D721Med (cell line): ENCODE measurements around the gene TEX22.

Source experiments
- DNase-seq: peaks from one replicate; pipeline ENCODE4 v3.0.0; 2011; ENCODE audit warnings: low spot score; ENCODE audit not compliant: insufficient read length
- FAIRE-seq: peaks from 2 replicates; lab custom pipeline; 2011; peaks lifted over from hg19 to GRCh38; lab: Jason Lieb, UNC
- TF ChIP-seq, protein P1 (sequence below): IDR thresholded peaks from 2 replicates; pipeline ENCODE4 v1.5.1; 2012; ENCODE audit warnings: mild to moderate bottlenecking, control low read depth; ENCODE audit not compliant: insufficient read depth; ENCODE audit errors: missing control alignments

TEX22 gene, protein sequence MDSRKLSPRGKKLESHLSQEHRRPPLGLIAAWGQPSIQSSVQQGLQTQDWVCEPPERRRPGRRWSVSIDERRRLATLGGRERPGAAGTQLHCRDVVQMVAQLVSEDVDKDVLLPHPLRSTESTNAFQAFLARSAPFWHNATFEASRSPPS

DNA sequence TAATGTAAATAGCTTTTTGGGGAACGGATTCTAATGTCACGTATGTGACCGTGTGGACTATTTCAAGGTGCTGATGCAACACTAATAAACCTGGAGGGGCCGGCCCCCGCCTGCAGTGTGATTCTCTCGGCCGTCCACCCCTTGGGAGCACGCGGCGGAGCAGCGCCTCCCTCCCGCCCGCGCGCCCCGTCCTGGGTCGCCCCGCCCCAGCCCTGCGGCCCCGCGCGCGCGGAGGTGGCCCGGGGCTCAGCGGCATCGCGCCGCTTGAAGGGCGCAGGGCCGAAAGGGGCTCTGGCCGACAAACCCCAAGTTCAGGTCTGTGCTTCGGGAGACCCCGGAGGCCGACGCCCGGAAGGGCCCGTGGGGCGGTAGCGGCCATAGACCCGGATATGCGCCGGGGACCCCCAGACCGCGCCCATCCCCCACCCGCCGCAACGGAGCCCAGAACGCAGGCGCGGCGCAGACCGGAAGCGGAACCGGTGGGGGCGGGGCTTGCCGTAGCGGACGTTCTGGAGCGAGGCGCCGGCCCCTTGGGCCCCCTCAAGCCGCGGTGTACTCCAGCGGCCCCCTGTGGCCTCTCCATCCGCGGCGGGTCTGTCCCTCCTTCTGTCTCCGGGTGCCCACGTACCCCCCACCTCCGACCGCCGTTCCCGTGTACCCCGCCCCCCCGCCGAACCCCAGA is at the start of gene TEX22:
TEX22 (plus strand) TSS at position 495 of the 682 bp plus-strand sequence. CDS start 803 bp downstream, outside the sequence.
- TF ChIP-seq, protein P1, sequence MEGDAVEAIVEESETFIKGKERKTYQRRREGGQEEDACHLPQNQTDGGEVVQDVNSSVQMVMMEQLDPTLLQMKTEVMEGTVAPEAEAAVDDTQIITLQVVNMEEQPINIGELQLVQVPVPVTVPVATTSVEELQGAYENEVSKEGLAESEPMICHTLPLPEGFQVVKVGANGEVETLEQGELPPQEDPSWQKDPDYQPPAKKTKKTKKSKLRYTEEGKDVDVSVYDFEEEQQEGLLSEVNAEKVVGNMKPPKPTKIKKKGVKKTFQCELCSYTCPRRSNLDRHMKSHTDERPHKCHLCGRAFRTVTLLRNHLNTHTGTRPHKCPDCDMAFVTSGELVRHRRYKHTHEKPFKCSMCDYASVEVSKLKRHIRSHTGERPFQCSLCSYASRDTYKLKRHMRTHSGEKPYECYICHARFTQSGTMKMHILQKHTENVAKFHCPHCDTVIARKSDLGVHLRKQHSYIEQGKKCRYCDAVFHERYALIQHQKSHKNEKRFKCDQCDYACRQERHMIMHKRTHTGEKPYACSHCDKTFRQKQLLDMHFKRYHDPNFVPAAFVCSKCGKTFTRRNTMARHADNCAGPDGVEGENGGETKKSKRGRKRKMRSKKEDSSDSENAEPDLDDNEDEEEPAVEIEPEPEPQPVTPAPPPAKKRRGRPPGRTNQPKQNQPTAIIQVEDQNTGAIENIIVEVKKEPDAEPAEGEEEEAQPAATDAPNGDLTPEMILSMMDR = no peak
- DNase-seq (peak; percentile 90), FAIRE-seq (no peak)

DNA sequence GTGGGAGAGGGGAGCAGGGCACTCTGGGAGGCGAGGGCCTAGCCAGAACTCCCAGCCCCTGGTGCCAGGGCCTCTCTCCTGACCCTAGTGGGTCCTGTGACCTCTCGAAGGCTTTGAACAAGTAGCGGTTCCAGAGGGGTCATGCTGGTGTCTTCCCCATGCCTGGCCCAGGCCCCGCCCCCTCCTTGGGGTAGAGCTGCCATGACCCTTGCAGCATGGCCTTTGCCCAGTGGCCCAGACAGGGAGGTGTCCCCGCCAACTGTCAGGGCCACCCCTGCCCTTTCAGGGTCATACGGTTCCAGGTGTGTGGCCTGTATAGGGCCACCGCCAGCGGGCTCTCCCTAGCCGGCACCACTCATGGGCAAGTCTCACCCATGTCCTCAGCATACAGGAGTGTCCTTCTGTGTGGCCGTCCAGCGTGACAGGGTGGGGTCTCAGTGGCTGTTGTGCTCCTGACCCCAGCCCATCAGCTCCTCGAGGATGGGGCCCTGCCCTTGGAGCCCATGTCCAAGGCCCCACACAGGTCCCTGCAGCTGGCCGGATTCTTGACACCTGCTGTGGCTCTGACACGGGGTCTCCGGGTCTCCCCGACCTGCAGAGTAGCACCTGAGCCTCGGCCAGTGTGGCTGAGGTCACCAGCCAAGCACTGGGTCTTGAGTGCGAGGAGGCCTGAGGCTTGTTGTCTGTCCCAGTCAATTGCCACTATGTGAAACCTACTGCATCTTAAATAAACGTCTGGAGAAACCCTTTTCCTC is 49.2 kb upstream of the TEX22 start:
- DNase-seq (no peak), FAIRE-seq (no peak)
- TF ChIP-seq, protein P1 = no peak

DNA sequence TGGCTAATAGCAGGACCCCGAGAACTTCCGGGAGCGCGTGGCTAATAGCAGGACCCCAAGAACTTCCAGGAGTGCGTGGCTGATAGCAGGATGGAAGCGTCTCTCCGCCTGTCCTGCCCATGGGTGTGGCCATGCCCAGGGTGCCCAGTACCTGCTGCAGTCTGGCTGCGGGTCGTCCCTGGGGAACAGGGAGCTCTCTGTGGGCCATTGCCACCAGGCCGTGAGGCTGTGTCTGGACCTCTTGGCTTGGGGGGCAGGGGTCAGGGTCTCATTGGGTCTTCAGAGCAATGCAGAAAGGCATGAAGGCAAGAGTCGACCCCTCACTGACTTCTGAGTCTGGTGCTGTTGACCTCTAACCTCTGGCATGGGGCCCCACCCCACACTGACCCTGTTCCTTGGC is 48.3 kb upstream of the TEX22 start:
- TF ChIP-seq, protein P1 = no peak
- DNase-seq = no peak
- FAIRE-seq = no peak

DNA sequence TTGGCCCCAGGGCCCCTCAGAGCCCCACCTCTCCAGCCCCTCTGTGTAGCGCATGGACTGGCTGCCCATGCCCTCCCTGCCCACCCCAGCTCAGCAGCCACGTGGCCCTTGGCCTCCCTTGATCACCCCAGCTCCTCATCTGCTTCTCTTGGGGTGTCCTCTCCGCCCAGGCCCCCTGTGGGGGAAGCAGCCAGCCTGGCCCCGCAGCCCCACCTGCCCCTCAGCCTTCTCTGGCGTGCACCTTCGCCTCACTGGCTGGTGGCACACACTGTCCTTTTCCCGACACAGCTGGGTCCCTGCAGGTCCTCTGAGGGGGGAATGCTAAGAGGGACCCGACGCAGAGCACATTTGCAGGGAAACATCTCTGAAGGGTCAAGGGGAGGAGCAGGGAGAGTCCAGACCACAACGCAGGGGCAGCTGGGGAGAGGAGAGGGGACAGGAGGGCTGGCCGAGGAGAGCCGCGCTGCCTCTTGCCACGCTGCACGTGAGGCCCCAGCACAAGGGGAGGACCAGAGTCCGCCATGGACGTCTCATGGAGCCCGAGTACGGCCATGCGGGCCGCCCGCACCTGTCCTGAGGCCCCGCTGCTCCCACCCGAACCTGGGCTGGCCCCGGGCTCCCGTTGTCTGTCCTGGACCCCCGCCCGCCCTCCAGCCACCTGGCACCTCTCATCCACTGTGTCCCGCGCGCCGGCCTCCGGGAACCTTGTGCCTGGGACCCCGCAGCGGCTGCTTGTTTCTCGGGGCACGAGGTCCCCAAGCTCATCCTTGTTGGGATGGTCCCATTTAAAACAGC is 47.7 kb upstream of the TEX22 start:
- no peak for DNase-seq
- FAIRE-seq = no peak
- TF ChIP-seq, protein P1 = no peak

DNA sequence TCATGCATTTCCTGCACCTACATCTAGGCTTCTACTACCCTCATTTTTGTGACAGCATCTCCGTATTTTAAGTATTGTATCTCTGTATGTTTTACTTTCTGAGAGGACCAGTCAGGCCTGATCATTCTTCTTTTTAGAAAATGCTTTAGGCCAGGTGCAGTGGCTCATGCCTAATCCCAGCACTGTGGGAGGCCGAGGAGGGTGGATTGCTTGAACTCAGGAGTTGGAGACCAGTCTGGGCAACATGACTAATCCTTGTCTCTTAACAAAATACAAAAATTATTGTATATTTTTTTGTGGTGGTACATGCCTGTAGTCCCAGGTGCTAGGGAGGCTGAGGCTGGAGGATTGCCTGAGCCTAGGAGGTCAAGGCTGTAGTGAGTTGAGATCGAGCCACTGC is 46.9 kb upstream of the TEX22 start:
- no peak for FAIRE-seq
- TF ChIP-seq, protein P1 = no peak
- DNase-seq = no peak

DNA sequence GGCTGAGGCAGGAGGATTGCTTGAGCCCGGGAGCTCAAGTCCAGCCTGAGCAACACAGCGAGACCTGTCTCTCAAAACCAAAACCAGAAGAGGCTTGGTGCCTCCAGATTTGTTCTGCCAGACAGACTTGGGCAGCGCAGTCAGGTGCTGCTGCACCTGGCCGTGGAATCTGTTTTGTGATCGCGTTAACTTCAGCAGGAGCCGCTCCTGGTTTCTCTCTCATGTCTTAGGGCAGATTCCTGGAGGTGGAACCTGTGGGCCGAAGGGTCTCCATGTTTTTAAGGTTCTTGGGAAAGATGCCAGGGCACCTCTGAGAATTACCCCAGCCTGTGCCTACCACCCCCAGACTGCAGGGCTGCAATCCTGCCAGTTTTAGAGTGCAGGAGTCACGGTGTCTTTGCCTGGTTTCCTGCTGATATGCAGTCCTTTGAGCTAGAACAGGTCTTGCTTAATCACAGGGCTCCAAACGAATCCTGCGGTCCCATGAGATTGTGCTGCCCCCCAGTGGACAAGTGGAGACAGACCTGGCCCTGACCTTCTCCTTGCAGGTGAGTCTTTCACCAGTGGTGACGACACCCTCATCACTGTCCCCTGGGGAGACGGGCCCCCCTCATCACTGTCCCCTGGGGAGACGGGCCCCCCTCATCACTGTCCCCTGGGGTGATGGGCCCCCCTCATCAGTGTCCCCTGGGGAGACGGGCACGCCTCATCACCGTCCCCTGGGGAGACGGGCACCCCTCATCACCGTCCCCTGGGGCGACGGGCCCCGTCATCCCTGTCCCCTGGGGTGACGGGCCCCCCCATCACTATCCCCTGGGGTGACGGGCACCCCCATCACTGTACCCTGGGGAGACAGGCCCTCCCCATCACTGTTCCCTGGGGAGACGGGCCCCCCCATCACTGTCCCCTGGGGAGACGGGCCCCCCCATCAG is 46.2 kb upstream of the TEX22 start:
- peak; percentile 92 for DNase-seq
- TF ChIP-seq, protein P1 = peak; percentile 86
- no peak for FAIRE-seq
